IMR-90 (cell line): ENCODE data around the gene MAS1. TPM values are rescaled to one million over a fixed set of nuclear protein-coding genes. Genes with fewer than 3 reads are reported as not detected.

ENCODE experiments used
- ATAC-seq: fragments of 200-7000 bp; cut with Tn5 transposase; 2 replicates; pipeline ENCODE4 v1.9.1; 2020; ENCODE audit warnings: low read depth, mild to moderate bottlenecking, moderate library complexity
- BruUV-seq: library from RNA; stranded (reverse); fragments of 400-500 nt; replicated peaks from 2 replicates; lab custom pipeline; 2021; lab: Mats Ljungman, UMichigan
- CTCF ChIA-PET: fragments of 300-600 bp; formaldehyde crosslinking; extraction: SDS; loops from one replicate; lab custom pipeline; 2021; ENCODE audit warnings: antibody characterized with exemption; lab: Yijun Ruan, JAX
- POLR2A ChIA-PET: fragments of 300-600 bp; sonication (Branson Sonifier 250); formaldehyde crosslinking; loops from one replicate; lab custom pipeline; 2022; ENCODE audit warnings: antibody characterized with exemption; ENCODE audit not compliant: unreplicated experiment; lab: Charles Lee
- DNase-seq: peaks from one replicate; pipeline ENCODE4 v3.0.0; 2013
- H2AFZ ChIP-seq: replicated peaks from 2 replicates; pipeline ENCODE3; 2013; ENCODE audit warnings: low read length, mild to moderate bottlenecking; ENCODE audit not compliant: poor library complexity
- H2AK5ac ChIP-seq: 2 replicates; pipeline ENCODE4 v1.6.1; 2013; ENCODE audit warnings: low read depth, low read length, inconsistent platforms
- H2AK9ac ChIP-seq: replicated peaks from 2 replicates; pipeline ENCODE3; 2013; ENCODE audit warnings: mild to moderate bottlenecking, low read depth, low read length, moderate library complexity; ENCODE audit not compliant: poor library complexity
- H2BK120ac ChIP-seq: 2 replicates; pipeline ENCODE4 v1.6.1; 2013; ENCODE audit warnings: low read depth, low read length, inconsistent platforms
- H2BK15ac ChIP-seq: 3 replicates; pipeline ENCODE4 v1.6.1; 2013; ENCODE audit warnings: low read depth, low read length, inconsistent platforms
- H2BK20ac ChIP-seq: 2 replicates; pipeline ENCODE4 v1.6.1; 2013; ENCODE audit warnings: low read depth, mild to moderate bottlenecking, inconsistent platforms, low read length, moderate library complexity
- H2BK5ac ChIP-seq: 2 replicates; pipeline ENCODE4 v1.6.1; 2013; ENCODE audit warnings: mild to moderate bottlenecking, low read depth, low read length, inconsistent platforms; ENCODE audit not compliant: poor library complexity, severe bottlenecking
- H3K14ac ChIP-seq: replicated peaks from 2 replicates; pipeline ENCODE4 v1.6.1; 2013; ENCODE audit warnings: low read depth, low read length, inconsistent platforms
- H3K18ac ChIP-seq: 2 replicates; pipeline ENCODE4 v1.6.1; 2013; ENCODE audit warnings: low read depth, low read length, control low read depth
- H3K23ac ChIP-seq: 2 replicates; pipeline ENCODE4 v1.6.1; 2013; ENCODE audit warnings: low read depth, low read length, inconsistent platforms
- H3K27ac ChIP-seq: 2 replicates; pipeline ENCODE4 v1.5.1; 2013; ENCODE audit warnings: mild to moderate bottlenecking, control low read depth, low read length; ENCODE audit not compliant: insufficient read depth
- H3K27me3 ChIP-seq: 2 replicates; pipeline ENCODE4 v1.6.1; 2013; ENCODE audit warnings: low read length; ENCODE audit not compliant: control insufficient read depth, insufficient read depth
- H3K36me3 ChIP-seq: 2 replicates; pipeline ENCODE4 v1.6.1; 2013; ENCODE audit warnings: low read length, mixed read lengths; ENCODE audit not compliant: control insufficient read depth, insufficient read depth
- H3K4ac ChIP-seq: 2 replicates; pipeline ENCODE4 v1.6.1; 2013; ENCODE audit warnings: low read depth, low read length, inconsistent platforms
- H3K4me1 ChIP-seq: 2 replicates; pipeline ENCODE4 v1.6.1; 2013; ENCODE audit warnings: low read length, mixed read lengths; ENCODE audit not compliant: control insufficient read depth, insufficient read depth
- H3K4me2 ChIP-seq: 2 replicates; pipeline ENCODE4 v1.6.1; 2013; ENCODE audit warnings: low read depth, mild to moderate bottlenecking, control low read depth, low read length, moderate library complexity
- H3K4me3 ChIP-seq: 2 replicates; pipeline ENCODE4 v1.5.1; 2013; ENCODE audit warnings: low read depth, mild to moderate bottlenecking, control low read depth, low read length, moderate library complexity; ENCODE audit not compliant: insufficient read depth
- H3K56ac ChIP-seq: 2 replicates; pipeline ENCODE4 v1.6.1; 2013; ENCODE audit warnings: low read length, inconsistent platforms; ENCODE audit not compliant: insufficient read depth; ENCODE audit errors: extremely low read depth
- H3K79me1 ChIP-seq, 2 experiments: 2 replicates each; pipeline ENCODE4 v1.6.1; 2013; ENCODE audit warnings: low read length in 2 of 2, inconsistent platforms in 1 of 2, low read depth in 1 of 2
- H3K9ac ChIP-seq: 2 replicates; pipeline ENCODE4 v1.6.1; 2013; ENCODE audit warnings: low read depth, low read length, control low read depth
- H3K9me1 ChIP-seq: 2 replicates; pipeline ENCODE4 v1.6.1; 2013; ENCODE audit warnings: low read length, inconsistent platforms; ENCODE audit not compliant: insufficient read depth
- H3K9me3 ChIP-seq: 2 replicates; pipeline ENCODE4 v1.6.1; 2013; ENCODE audit warnings: low read length; ENCODE audit not compliant: control insufficient read depth, insufficient read depth
- H4K20me1 ChIP-seq: 2 replicates; pipeline ENCODE4 v1.6.1; 2013; ENCODE audit warnings: low read length, inconsistent platforms; ENCODE audit not compliant: insufficient read depth
- H4K5ac ChIP-seq: 2 replicates; pipeline ENCODE4 v1.6.1; 2013; ENCODE audit warnings: mild to moderate bottlenecking, low read depth, low read length, control low read depth
- H4K8ac ChIP-seq, 2 experiments: 2 replicates each; pipeline ENCODE4 v1.6.1; 2013; ENCODE audit warnings: low read depth in 2 of 2, low read length in 2 of 2, control low read depth in 1 of 2, inconsistent platforms in 1 of 2
- H4K91ac ChIP-seq: 2 replicates; pipeline ENCODE4 v1.6.1; 2013; ENCODE audit warnings: low read depth, low read length, inconsistent platforms; ENCODE audit not compliant: insufficient read depth
- BHLHE40 ChIP-seq: fragments of 150-350 bp; IDR thresholded peaks from 2 replicates; pipeline ENCODE4 v1.6.1; 2016; ENCODE audit warnings: mild to moderate bottlenecking, low read depth, low read length
- CEBPB ChIP-seq: IDR thresholded peaks from 2 replicates; pipeline ENCODE4 v1.6.1; 2012; ENCODE audit warnings: low read depth, low read length, improper control_type of control experiment
- FOS ChIP-seq: fragments of 150-350 bp; IDR thresholded peaks from 2 replicates; pipeline ENCODE4 v1.6.1; 2016; ENCODE audit warnings: low read depth, low read length
- MAZ ChIP-seq: IDR thresholded peaks from 2 replicates; pipeline ENCODE4 v1.6.1; 2012; ENCODE audit warnings: low read depth, mild to moderate bottlenecking, low read length, improper control_type of control experiment, moderate library complexity, borderline replicate concordance
- MXI1 ChIP-seq: IDR thresholded peaks from 2 replicates; pipeline ENCODE4 v1.6.1; 2012; ENCODE audit warnings: low read depth, mild to moderate bottlenecking, low read length, moderate library complexity, borderline replicate concordance
- NFE2L2 ChIP-seq: fragments of 150-350 bp; IDR thresholded peaks from 2 replicates; pipeline ENCODE4 v1.6.1; 2016; ENCODE audit warnings: low read depth, mild to moderate bottlenecking, low read length
- POLR2A ChIP-seq: IDR thresholded peaks from 2 replicates; pipeline ENCODE4 v1.6.1; 2012; ENCODE audit warnings: mild to moderate bottlenecking, low read depth, low read length
- RAD21 ChIP-seq: IDR thresholded peaks from 2 replicates; pipeline ENCODE4 v1.6.1; 2012; ENCODE audit warnings: low read length, improper control_type of control experiment
- RCOR1 ChIP-seq: IDR thresholded peaks from 2 replicates; pipeline ENCODE4 v1.6.1; 2012; ENCODE audit warnings: mild to moderate bottlenecking, low read length, improper control_type of control experiment; ENCODE audit not compliant: insufficient replicate concordance
- RFX5 ChIP-seq: IDR thresholded peaks from 2 replicates; pipeline ENCODE4 v1.8.0; 2012; ENCODE audit warnings: low read depth, mild to moderate bottlenecking, low read length, moderate library complexity
- SMC3 ChIP-seq: fragments of 150-350 bp; IDR thresholded peaks from 2 replicates; pipeline ENCODE4 v1.6.1; 2016; ENCODE audit warnings: low read depth, mild to moderate bottlenecking, antibody characterized with exemption, low read length, moderate library complexity
- WGBS, 2 experiments: methylation state at CpG; one replicate each; pipeline versions ENCODE4 v1.1.5 to v1.1.7; 2013; ENCODE audit warnings: missing lambda C conversion rate in 2 of 2; ENCODE audit not compliant: insufficient read length in 1 of 2; ENCODE audit errors: extremely low coverage in 2 of 2; 5-methylcytosine and 5-hydroxymethylcytosine counted together
- dilution Hi-C: fragments of 300-500 bp; cut with HindIII; formaldehyde crosslinking; loops from one replicate; pipeline ENCODE4 v1.14.3; 2018; ENCODE audit warnings: low sequenced_read_pairs; ENCODE audit not compliant: unreplicated experiment
- in situ Hi-C: fragments of 300-500 bp; cut with MboI; formaldehyde crosslinking; loops from 3 replicates; pipeline ENCODE4 v1.14.3; 2019; ENCODE audit warnings: low sequenced_read_pairs, inconsistent platforms, mixed read lengths
- intact Hi-C: fragments of 100-400 bp; cut with micrococcal nuclease; formaldehyde crosslinking; loops from 2 replicates; pipeline ENCODE4 v1.10.0; 2022
- polyA plus RNA-seq, 3 experiments: library from polyadenylated mRNA; depleted of rRNA; stranded (reverse); fragments of >200 nt; gene quantifications; 2 replicates each; pipeline ENCODE4 v1.2.3, GENCODE V29; 2012; ENCODE audit warnings: low replicate concordance in 1 of 3
- total RNA-seq: library from RNA; depleted of rRNA; stranded (reverse); fragments of >200 nt; gene quantifications from 2 replicates; pipeline ENCODE4 v1.2.3, GENCODE V29; 2012
- TF ChIP-seq, protein P1 (sequence below): fragments of 150-350 bp; IDR thresholded peaks from 2 replicates; pipeline ENCODE4 v1.6.1; 2017; ENCODE audit warnings: mild to moderate bottlenecking, antibody characterized with exemption, low read length, low read depth
- TF ChIP-seq, protein P2 (sequence below): fragments of 150-350 bp; IDR thresholded peaks from 2 replicates; pipeline ENCODE4 v1.6.1; 2016; ENCODE audit warnings: low read depth, mild to moderate bottlenecking, low read length, moderate library complexity, borderline replicate concordance
- TF ChIP-seq, protein P3 (sequence below): conservative IDR thresholded peaks from 2 replicates; pipeline ENCODE4 v1.5.1; 2012; ENCODE audit warnings: mild to moderate bottlenecking, low read depth, low read length, improper control_type of control experiment

MAS1 gene
- total and polyA plus RNA-seq, 2 of the 4 experiments (the other 2 are of a cell fraction), result under 0.01 TPM; not detected in 1

DNA sequence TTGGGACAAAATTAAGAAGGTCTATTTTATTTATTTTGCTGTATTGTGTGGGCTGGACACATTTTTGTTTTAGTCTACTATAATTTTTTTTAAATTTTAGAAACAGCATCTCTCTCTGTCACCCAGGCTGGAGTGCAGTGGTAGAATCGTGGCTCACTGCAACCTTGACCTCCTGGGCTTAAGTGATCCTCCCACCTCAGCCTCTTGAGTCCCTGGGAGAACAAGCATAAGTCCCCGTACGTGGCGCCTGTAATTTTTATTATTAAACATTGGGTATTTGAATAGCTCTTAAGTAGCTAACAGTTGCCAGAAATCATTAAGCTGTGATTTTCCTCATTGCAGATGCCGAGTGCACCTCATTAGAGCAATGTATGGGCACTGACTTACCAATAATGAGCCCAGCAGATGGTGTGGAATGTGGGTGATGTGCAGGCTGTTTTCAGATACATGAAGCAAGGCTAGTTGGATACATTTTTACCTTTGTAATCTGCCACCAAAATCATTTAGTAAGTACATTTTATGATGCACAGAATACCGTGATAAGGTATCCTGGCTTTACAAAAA lies 10.3 kb upstream of the MAS1 start:
- no TSS peak for BruUV-seq
- H3K27ac ChIP-seq, result no peak overlapping the region

More for the DNA sequence above, 10.3 kb upstream of the MAS1 start:
- in situ Hi-C loops, result no loop called here
- Histone ChIP-seq H3K9me3 (no peaks in the 10 kb centered on the region), H2BK20ac (no peak overlapping the region), H2AFZ (no peak overlapping the region), H3K27me3 (peaks cover 7% of the 10 kb centered on the region), H4K5ac (no peak overlapping the region), H3K4ac (no peak overlapping the region), H4K91ac (no peak overlapping the region), H2AK9ac (no peak overlapping the region), H2BK120ac (no peak overlapping the region), H2BK15ac (no peak overlapping the region), H3K4me2 (no peak overlapping the region), H2BK5ac (no peak overlapping the region), H3K79me1 (no peaks in the 10 kb centered on the region), H3K23ac (no peak overlapping the region), H3K9me1 (no peaks in the 10 kb centered on the region), H3K14ac (no peak overlapping the region), H3K4me1 (no peaks in the 10 kb centered on the region; the same call in 1 of the 2 replicates), H2AK5ac (no peak overlapping the region), H3K36me3 (no peaks in the 10 kb centered on the region), H3K4me3 (no peak overlapping the region), H3K18ac (no peak overlapping the region), H4K8ac (no peak overlapping the region), H3K56ac (no peak overlapping the region), H4K20me1 (no peaks in the 10 kb centered on the region), H3K9ac (no peak overlapping the region)
- no peak for DNase-seq
- no CpG with 5 or more reads among the region's 6 CpGs for whole genome bisulfite sequencing, 2 experiments
- no peak for TF ChIP-seq RAD21
- TF ChIP-seq, protein P1, sequence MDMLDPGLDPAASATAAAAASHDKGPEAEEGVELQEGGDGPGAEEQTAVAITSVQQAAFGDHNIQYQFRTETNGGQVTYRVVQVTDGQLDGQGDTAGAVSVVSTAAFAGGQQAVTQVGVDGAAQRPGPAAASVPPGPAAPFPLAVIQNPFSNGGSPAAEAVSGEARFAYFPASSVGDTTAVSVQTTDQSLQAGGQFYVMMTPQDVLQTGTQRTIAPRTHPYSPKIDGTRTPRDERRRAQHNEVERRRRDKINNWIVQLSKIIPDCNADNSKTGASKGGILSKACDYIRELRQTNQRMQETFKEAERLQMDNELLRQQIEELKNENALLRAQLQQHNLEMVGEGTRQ, result no peak
- no peak for TF ChIP-seq FOS
- TF ChIP-seq CEBPB, result no peak
- no peak for TF ChIP-seq SMC3
- TF ChIP-seq NFE2L2, result no peak
- TF ChIP-seq MAZ, result no peak
- TF ChIP-seq RCOR1, result no peak
- TF ChIP-seq BHLHE40, result no peak
- TF ChIP-seq, protein P2, sequence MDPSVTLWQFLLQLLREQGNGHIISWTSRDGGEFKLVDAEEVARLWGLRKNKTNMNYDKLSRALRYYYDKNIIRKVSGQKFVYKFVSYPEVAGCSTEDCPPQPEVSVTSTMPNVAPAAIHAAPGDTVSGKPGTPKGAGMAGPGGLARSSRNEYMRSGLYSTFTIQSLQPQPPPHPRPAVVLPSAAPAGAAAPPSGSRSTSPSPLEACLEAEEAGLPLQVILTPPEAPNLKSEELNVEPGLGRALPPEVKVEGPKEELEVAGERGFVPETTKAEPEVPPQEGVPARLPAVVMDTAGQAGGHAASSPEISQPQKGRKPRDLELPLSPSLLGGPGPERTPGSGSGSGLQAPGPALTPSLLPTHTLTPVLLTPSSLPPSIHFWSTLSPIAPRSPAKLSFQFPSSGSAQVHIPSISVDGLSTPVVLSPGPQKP, result no peak
- TF ChIP-seq RFX5, result no peak
- TF ChIP-seq, protein P3, sequence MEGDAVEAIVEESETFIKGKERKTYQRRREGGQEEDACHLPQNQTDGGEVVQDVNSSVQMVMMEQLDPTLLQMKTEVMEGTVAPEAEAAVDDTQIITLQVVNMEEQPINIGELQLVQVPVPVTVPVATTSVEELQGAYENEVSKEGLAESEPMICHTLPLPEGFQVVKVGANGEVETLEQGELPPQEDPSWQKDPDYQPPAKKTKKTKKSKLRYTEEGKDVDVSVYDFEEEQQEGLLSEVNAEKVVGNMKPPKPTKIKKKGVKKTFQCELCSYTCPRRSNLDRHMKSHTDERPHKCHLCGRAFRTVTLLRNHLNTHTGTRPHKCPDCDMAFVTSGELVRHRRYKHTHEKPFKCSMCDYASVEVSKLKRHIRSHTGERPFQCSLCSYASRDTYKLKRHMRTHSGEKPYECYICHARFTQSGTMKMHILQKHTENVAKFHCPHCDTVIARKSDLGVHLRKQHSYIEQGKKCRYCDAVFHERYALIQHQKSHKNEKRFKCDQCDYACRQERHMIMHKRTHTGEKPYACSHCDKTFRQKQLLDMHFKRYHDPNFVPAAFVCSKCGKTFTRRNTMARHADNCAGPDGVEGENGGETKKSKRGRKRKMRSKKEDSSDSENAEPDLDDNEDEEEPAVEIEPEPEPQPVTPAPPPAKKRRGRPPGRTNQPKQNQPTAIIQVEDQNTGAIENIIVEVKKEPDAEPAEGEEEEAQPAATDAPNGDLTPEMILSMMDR, result no peak
- no peak for TF ChIP-seq POLR2A
- TF ChIP-seq MXI1, result no peak
- ATAC-seq, result no peak
- dilution Hi-C loops, result no loop called here
- POLR2A ChIA-PET, result no interaction called here
- intact Hi-C loops, result no loop called here
- CTCF ChIA-PET, result no interaction called here
